ENCODE data around the gene ACTN3.
"Not testable (repeated sequence)": the region's sequence is repeated elsewhere in the genome, so short reads cannot be mapped to it uniquely, and the experiment has no call there.

The ACTN3 gene

GRCh38 chr11:66598993-66599392, 52.3 kb downstream of the ACTN3 start:
- no peak for DNase-seq (ENCODE audit: low spot score)

GRCh38 chr11:66600219-66600618, 53.5 kb downstream of the ACTN3 start:
- DNase-seq (ENCODE audit: low spot score) = no peak

GRCh38 chr11:66600631-66601233, 54.0 kb downstream of the ACTN3 start:
- DNase-seq (ENCODE audit: low spot score) = no peak

- no peak for DNase-seq (ENCODE audit: low spot score)
Observed at GRCh38 chr11:66603072-66603471, 56.4 kb downstream of the ACTN3 start.

- DNase-seq (ENCODE audit: low spot score) = no peak
Observed at GRCh38 chr11:66604155-66604554, 57.5 kb downstream of the ACTN3 start.

- DNase-seq (ENCODE audit: low spot score) = not testable (repeated sequence)
Observed at GRCh38 chr11:66606608-66607007, 59.9 kb downstream of the ACTN3 start.

GRCh38 chr11:66607126-66607834, 60.6 kb downstream of the ACTN3 start:
- DNase-seq (ENCODE audit: low spot score) = peak; percentile 78

GRCh38 chr11:66609721-66610617, 63.3 kb downstream of the ACTN3 start:
- DNase-seq (ENCODE audit: low spot score) = no peak

- DNase-seq (ENCODE audit: low spot score) = no peak
Observed at GRCh38 chr11:66612458-66612857, 65.8 kb downstream of the ACTN3 start.
